IPS DF 19.7 (cell line): ENCODE data around the gene ASCL5.

Source experiments
- DNase-seq: peaks from one replicate; pipeline ENCODE4 v3.0.0-alpha.2; 2013; ENCODE audit warnings: low read depth, low spot score

ASCL5 gene

DNA sequence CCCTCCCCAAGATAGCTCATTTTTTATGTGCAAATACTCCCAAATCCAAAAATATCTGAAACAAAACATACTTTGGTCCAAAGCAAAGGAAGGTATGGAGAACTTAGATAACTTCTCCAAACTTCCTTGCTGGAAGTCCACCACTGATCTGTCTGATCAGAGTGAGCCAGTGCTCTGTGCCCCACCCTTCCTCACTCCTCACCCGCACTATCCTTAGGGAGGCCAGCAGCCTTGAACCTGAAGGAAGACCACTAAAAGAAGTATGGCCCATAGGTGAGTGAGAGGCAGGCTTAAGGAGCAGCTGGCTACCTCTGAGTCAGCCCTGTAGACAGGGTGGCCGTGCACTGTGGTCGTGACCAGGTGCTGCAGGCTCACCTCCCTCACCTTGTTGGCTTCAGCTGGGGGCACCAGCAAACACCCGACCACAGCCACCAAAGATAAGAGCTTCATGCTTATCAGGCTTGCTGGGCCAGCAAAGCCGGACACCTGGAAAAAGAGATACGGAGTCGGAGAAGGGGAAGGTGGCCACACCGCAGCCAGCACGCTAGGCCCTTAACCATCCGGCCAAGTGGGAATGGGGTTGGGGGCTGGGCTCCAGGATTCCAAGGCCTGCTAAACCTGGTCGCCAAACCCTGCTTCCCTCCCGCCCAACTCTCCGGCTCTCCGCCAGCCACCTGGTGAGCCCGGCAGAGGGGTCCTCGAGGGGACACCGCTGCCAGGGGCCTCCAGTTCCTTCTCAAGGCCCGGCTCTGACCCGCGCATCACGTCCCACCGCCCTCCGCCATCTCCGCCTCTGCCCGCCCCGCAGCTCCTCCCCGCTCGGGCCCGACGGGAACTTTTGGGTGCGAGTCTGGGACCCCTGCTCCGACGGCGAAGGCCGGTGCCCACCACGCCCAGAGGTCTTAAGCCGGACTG, 26.7 kb upstream of the ASCL5 start:
- no peak for DNase-seq

DNA sequence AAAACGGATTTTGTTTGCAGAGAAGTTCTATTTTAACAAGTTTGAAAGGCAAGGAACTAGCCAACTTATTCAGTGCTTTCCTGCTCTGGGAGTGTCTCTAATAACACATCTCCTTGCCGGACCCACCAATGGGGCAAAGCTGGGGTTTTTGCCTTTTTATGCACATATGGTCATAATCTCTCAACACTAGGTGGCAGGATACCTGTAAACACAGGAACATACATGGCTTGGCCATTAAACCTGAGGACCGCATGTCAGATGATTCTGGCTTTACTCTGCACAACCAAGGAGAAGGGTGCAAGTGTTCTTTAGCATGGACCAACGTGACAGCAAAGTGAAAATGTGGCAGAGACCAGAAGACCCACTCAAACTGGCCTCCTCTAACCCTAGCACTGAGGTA, 22.4 kb upstream of the ASCL5 start:
- DNase-seq: no peak

DNA sequence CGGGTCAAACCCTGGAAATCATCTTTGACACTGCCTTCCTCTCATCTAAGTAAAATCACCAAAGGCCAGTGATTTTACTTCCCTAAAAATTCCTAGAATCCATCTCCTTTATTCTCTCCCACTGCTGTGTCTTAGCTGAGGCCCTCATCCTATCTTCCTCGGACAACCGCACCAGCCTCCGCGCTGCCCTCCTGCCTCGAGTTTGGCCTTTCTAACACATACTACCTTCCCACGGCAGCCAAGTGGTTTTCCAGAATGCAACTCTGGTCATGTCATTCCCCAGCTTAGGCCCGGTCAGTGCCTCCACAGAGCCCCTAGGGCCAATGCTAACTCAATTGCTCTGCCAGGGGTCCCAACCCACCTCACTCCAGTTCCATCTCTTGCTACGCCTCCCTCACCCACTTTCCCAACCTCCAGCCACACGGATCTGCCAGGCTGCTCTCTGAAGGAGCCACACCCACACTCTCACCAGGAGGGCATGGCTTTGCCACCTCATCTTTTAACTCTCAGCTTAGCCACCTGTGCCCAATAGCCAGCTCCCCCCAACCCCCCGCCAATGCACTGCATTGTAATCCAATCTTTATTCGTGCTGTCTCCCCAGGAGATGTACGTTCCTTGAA, 20.5 kb upstream of the ASCL5 start:
- DNase-seq: no peak

DNA sequence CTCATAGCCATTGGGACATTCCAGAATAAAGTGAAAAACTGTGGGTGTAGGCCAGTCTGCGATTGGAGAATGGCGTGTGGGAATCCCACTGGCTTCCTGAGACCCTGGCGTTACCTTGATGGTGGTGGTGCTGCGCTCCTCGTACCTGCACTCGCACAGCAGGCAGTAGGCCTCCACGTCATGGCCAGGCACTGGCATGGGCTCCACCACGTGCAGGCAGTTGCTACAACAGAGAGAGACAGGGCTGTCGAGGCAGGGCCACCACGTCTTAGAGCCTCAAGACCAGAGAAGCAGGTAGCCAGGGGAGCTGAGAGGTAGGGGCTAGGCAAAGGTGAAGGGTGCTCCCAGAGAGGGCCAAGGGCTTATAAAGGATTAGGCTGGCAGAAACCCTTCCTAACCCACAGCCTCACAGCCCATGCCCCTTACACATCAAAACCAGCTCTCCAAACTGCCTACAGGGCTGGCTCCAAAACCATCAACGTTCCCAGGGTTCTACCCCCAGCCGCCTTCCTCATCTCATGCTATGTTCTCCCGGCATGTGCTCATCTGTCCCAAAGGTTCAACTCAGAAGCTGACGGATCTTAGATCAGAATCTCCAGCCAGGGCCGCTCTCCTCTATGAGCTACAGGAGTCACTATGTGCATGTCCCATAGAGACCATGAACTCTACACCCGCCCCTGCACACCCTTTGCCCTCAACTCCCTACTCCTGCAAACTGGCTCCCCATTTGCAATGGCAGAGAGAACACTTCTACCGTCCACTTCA, 19.8 kb upstream of the ASCL5 start:
- DNase-seq: no peak

DNA sequence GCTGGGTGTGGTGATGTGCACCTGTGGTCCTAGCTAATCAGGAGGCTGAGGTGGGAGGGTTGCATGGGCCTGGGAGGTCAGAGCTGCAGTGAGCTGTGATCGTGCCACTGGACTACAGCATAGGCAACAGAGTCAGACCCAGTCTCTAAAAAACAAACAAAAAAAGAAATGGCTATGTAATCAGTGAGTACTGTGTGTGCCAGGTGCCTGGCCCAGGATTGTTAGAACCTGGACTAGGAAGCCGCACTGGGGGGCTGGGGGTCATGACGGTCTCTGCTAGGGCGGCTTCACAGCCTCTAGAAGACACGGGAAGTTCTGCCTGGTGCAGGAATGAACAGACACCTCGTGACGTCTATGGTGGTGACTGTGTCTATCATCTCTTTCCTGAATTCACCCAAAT, 18.8 kb upstream of the ASCL5 start:
- DNase-seq: no peak

DNA sequence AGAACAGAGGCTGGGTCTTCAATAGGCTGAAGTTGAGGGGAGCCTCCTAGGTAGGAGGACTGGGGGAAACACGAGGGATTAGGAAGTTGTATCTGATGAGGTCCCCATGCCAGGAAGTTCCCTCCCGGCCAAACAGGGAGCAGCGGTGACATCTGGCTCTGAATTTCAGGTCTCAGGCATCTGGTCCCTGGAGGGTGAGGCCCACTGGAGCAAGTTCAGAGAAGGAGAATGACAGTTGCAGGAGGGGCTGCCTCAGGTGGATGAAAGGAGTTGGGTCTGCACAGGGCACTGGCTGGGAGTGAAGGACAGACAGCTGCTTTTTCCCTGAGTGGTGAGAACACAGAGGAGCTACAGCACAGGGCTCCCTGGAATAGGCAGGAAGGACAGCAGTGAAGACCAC, 18.1 kb upstream of the ASCL5 start:
- DNase-seq: no peak

DNA sequence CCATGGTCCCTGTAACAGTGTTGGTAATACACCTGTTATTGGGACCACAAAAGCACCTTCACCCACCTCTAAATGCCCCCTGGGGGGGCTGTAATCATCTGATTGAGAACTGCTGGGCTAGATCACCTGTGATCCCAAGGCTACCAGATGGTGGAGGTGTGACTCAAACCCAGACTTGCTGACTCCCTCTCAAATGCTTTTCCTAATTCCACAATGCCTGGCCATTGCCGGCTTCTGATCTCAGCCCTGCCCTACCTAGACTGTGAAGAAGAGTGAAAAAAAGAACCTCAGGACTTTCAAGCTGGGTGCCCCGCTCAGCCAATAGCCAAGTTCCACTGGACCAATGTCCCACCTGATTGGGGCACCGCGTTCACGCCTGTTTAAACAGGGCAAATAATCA, 17.7 kb upstream of the ASCL5 start:
- DNase-seq: no peak

DNA sequence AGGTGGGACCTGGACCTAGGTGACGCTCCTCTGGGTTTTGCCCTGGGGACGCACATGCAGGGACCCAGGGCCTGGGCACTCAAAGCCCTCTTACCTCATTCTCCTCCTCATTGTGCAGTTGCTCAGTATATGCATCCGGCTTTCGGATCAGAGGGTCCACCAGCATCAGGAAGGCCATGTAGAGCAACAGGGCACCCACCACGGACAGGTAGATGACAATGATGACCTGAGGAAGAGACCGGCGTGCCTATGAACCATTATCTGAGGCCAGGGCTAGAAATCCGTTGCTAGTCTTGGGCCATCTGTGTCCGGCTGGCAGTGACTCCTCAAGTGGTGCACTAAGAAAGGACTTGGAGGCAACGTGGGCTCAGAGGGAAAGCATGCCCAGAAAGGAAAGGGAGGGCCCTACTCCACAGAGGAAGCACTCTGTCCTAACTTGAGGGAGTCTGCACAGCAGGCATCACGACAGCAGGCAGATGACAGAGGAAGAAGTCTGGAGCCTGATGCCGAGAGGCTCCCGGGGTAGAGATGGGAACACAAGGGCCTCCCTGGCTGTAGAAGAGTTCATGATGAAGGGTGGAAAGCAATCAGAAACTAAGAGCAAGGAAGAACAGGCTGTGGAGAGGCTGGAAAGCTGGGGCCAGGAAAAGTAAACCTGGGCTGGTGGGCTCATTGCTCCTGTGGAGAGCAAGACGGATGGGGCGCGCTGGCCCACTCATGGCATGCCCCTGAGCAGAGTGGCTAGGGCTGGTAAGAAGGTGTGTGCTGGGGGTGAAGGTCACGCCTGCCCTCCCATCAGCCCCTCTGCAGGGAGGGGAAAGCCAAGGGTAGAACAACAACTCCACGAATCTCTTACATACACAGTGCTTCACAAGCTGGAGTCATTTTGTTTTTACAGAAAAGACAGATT, 17.0 kb upstream of the ASCL5 start:
- no peak for DNase-seq

DNA sequence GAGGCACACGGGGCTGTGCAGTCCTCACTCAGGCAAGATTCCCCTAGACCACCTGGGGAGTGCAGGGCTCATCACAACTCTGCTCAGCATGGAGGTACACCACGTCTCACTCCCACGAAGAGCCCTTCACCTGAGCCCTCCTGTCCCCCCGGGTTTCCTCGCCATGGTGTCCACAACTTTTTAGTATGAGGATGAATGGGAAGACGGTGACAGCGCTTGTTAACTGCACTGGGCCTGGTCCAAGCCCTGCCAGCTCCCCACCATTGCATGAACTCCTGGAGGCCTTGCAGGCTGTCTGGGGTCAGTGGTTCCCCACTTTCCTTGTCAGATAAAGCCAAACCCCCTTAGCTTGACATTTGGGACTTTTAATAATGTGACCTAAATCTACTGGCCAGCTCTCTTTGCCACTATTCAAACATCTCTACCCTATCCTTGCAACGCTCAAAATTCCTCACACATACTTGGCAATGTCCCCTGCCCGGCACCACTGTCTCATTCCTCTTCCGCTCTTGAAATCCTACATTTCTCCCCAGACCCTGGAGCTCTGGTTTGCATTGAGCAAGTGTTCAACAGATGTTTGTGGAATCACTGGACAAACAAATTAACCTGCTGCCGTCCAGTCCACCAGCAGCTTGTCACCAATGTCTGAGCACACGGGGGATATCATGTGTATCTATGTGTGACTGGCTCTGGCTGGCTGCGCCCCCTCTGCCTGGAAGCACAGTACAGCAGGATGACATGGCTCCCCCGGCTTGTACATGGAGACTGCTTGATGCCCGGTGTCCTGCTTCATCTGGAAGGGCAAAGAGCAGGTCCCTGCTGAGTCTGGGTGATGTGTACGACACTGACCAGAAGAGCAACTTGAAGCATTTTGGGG, 16.1 kb upstream of the ASCL5 start:
- DNase-seq: no peak

DNA sequence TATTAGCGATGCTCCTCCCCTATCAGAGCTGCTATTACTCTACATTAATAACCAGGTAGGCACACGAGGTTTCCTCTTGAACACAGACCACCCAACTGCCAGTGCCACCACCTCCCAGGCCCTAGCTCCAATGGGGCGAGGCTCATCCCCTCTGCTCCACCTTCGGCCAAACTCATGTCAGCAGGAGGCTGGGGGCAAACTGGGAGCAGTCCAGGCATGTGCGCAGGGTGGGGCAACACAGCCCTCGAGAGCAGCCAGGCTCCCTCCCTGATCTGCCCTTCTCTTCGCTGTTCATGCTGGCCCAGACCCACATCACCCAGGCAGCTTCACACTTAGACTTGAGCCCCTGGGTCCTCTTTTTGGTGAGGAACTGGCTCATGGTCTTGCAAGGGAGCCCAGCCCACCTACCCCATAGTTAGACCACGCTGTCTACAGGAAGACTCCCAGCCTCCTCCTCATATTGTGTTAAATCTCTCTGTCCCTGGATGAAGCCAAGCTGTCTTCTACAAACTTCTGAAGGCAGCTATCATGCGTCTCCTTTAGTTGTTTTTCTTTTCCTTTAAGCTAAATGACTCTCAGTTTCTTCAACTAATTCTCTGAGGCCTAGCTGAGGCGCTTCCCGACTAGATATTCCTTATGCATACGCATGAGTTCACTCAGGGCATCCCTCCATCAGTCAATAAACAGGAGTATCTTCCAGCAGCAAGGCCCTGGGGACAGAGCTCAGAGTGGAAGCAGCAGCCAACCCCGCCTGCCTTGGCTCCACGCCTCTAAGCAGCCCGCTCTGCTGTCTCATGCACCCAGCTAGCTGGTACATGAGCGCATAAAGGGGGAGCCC, 15.2 kb upstream of the ASCL5 start:
- no peak for DNase-seq

DNA sequence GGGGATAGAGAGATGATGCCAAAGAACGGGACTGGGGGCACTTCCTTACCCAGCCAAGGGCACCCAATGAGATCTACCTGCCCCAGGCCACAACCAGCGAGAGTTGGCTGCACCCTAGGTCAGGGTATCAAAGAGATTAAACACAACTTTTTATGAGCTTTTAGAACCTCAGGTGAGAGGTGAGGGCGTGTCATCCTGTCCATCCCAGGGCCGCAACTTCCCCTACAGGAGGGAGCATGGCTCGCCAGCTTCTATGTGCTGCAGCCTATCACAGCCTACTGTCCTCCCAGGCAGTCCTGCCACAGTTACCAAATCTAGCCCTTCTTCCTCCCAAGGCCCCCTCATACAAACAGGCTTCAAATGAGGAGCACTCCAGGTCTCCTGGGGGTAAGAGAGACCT, 14.4 kb upstream of the ASCL5 start:
- DNase-seq: no peak

DNA sequence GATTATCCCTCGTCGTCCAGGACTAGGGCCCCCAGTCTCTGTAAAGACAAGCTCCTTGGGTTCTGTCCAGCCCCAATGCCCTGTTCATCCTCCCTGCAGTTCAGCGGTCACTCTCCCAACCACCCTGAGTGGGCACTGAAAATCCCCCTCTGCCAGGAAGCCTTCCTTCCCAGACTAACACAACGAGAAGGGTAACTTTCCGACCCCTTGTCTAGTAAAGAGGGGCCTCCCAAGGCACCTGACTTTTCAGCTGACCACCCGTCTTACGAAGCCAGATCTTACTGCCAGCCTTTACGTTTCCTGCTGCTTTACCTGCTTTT, 13.9 kb upstream of the ASCL5 start:
- no peak for DNase-seq

DNA sequence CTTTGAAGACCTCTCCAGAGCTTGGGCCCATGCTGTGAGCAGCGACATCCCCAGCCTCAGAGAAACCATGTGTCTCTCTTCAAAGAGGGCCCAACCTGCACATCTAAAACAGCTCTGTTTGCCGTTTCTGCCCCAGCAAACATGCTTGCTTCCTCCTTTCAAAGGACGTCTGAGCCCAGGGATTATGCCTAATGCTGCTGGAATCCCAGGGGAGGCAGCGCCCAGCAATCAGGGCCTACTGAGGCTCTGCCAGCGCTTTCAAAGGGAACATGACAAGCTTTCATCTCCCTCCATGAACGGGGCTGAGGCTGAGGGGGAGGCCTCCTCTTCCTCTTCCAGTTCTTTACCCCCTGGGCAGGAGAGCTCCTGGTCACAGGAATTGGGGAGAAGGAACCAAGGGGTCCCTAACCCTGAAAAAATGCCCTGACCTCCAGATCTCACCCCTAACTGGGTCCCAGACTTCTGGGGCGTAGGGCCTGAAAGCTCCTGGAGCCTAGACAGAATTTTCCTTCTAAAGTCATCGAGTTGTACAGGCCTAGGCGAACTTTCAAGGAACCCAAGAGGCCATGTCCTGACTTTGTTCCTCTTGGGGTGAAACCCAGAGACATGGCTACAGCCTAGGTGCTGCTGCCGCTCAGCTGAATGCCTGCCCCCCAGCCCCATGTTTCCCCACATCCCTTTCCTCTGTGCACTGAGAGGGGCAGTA, 13.4 kb upstream of the ASCL5 start:
- no peak for DNase-seq

DNA sequence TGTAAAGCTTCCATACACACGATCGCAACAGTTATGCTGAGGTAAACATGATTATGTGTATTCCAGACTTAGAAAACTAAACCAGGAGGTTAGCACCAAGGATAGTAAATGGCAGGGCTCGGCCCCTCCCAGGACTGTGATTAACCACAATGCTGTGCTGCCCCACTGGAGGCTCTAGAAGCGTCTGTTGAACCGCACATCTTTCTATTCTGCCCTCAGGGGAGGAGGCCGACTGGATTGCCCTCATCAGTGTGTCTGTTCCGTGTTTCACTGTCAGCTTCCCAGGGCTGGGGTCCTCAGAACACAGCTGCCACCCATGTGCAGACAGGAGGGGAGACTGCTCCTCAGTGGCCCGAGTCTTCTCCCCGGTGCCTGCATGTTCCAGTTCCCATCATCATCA, 12.8 kb upstream of the ASCL5 start:
- DNase-seq: no peak

DNA sequence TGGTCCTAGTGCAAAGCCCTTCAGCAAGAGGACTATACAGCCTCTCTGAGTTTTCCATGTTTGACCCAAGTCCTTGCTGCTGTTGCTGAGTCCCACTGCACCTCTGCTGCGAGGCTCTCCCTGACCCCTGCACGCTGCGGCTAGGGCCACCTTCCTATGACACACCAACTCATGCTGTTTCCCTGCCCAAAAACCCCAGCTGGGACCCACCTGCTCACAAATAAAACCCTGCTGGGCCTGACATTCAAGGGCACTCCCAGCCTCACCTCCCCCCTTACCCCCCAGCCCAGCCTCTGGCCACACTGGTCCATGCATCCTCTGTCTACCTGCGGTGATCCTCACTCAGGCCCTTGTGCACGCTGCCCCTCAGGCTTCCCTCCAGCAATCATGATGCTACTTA, 12.3 kb upstream of the ASCL5 start:
- no peak for DNase-seq

DNA sequence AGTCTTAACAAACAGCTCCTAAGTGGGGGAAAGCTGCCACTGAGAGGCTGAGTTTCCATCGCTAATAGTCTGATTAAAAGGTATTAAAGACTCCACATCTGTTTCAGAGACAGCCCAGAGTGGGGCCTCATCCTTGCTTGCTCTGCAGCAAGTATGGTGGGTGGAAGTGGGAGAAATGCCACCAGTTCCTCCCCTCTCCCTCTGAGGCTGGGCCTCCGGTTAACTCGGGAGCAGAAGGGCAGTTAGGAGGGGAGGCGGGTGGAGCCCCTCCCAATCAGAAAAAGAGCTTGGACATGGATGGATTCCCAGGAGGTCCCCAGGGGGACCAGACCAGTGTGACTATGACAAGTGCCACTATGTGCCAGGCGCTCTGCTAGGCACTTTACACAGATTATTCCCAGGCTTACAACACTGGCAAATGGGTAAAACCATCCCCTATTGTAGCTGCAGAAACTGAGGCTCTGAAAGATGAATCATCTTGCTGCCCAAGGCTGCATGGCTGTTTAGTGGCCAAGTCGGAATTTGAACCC, 11.4 kb upstream of the ASCL5 start:
- no peak for DNase-seq

DNA sequence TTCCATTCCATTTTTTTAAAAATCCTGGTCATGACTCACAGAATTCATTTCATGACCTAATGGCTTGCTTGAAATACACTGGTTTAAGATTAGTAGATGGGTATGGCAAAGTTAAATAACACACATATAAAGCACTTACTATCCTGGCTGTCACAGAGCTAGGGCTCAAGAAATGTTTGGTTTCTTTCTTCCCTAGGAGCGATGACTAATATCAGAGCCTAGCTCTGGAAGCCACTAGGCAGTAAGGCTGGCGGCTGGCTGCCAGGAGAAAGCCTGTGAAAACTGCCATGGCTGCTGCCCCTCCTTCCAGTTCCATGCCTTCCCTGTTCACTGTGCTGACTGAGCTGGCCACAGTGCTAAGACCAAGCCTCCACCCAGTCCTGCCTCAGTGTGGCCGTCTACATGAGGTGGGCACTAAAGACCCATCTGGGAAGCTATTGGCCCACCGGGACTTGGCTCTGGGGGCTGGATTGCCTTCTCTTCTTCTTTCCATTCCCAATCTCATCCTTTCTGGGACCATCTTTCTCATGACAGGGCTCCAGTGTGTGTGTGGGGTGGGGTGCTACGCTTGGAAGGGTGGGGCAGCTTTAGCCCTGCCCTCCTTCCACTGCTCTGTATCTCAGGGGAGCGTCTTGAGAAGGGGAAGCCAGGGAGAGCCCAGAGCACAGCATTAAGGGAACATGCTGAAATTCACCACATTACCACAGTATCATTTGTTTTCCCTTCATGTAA, 10.8 kb upstream of the ASCL5 start:
- DNase-seq: no peak

DNA sequence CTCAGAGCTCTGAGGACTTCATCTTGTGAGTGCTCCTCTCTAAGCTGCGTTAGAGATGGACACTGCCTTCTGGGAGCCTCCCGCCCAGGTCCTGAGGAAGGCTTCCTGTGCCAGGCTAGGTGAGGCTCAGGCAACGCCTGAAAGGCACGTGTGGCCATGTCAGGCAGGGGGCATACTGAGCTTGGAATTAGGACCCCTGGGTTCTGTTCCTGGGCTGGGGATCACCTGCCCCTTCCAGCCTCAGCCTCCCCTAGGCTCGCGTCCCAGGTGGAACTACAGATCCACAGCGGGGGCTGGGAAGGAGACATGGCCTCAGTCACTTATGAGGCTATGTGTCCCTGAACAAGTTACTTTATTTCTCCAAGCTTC, 10.0 kb upstream of the ASCL5 start:
- DNase-seq: no peak
